ENCODE results near the gene TEAD1. TPM values are rescaled to one million over a fixed set of nuclear protein-coding genes. Genes with fewer than 3 reads are reported as not detected.

The TEAD1 gene
- total RNA-seq, 1 donor from 2014 or later, result 154 TPM

- Mint-ChIP-seq H3K36me3 (ENCODE audit: unreplicated experiment) (peaks cover 3% of the 10 kb centered on the region), H3K27me3 (ENCODE audit: unreplicated experiment) (no peaks in the 10 kb centered on the region), H3K4me1 (ENCODE audit: unreplicated experiment) (peaks cover 38% of the 10 kb centered on the region), H3K27ac (ENCODE audit: unreplicated experiment) (peak overlapping the region; percentile 9), H3K4me3 (ENCODE audit: unreplicated experiment) (no peak overlapping the region), H3K9me3 (ENCODE audit: unreplicated experiment) (no peaks in the 10 kb centered on the region)
- DNase-seq (ENCODE audit: extremely low spot score, unreplicated experiment), result no peak
- no peak for TF ChIP-seq CTCF (IDR thresholded peaks at IDR 0.05)
Observed at GRCh38 chr11:12754582-12755234, 80.5 kb downstream of the TEAD1 start.

GRCh38 chr11:12755510-12756453 is 81.6 kb downstream of the TEAD1 start:
- DNase-seq (ENCODE audit: extremely low spot score, unreplicated experiment), result no peak
- Mint-ChIP-seq H3K9me3 (ENCODE audit: unreplicated experiment) (no peaks in the 10 kb centered on the region), H3K36me3 (ENCODE audit: unreplicated experiment) (peaks cover 3% of the 10 kb centered on the region), H3K27ac (ENCODE audit: unreplicated experiment) (no peak overlapping the region), H3K4me3 (ENCODE audit: unreplicated experiment) (no peak overlapping the region), H3K4me1 (ENCODE audit: unreplicated experiment) (peaks cover 40% of the 10 kb centered on the region), H3K27me3 (ENCODE audit: unreplicated experiment) (no peaks in the 10 kb centered on the region)
- TF ChIP-seq CTCF (IDR thresholded peaks at IDR 0.05), result no peak

DNA sequence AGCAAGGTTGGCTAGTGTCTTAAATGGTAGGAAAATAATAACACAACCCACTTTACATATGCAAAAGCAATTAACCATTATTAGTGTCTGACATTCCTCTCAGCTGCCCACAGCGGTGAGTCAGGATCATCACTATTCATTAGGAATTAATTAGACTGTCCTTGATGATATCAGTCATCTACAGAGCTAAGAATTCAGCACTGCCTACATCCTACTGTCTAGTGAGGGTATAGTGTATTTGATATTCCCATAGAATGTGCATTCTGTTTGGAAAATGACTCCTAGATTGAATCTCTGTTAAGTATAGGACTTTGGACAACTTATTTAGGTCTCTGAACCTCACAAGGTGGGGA is 82.2 kb downstream of the TEAD1 start:
- Mint-ChIP-seq H3K9me3 (ENCODE audit: unreplicated experiment) (no peaks in the 10 kb centered on the region), H3K27me3 (ENCODE audit: unreplicated experiment) (no peaks in the 10 kb centered on the region), H3K27ac (ENCODE audit: unreplicated experiment) (no peak overlapping the region), H3K4me1 (ENCODE audit: unreplicated experiment) (peaks cover 47% of the 10 kb centered on the region), H3K4me3 (ENCODE audit: unreplicated experiment) (no peak overlapping the region), H3K36me3 (ENCODE audit: unreplicated experiment) (peaks cover 3% of the 10 kb centered on the region)
- no peak for DNase-seq (ENCODE audit: extremely low spot score, unreplicated experiment)
- TF ChIP-seq CTCF (IDR thresholded peaks at IDR 0.05), result no peak

DNA sequence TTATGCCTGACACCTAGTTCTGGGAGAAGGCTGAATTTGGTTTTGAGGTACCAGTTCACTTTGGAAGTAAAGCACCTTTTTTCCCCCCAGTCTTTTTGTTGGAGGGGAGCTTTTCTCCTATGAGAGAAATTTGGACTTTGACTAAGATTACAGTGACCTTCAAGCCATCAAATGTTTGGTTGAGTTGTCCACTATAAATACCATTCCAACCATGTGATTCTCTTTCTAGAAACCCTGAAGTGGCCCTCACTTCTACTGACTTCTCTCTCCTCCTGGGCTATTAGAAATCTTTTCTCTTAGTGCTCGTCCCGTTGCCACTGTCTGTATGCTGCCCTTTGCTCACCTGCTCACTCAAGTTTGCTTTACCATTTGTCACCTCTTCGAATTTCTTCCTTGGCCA is 82.6 kb downstream of the TEAD1 start:
- peaks cover 3% of the 10 kb centered on the region for H3K36me3 Mint-ChIP-seq (ENCODE audit: unreplicated experiment)
- peaks cover 46% of the 10 kb centered on the region for H3K4me1 Mint-ChIP-seq (ENCODE audit: unreplicated experiment)
- H3K27me3 Mint-ChIP-seq (ENCODE audit: unreplicated experiment), result no peaks in the 10 kb centered on the region

More for the DNA sequence above, 82.6 kb downstream of the TEAD1 start:
- no peak overlapping the region for H3K4me3 Mint-ChIP-seq (ENCODE audit: unreplicated experiment)
- no peak for DNase-seq (ENCODE audit: extremely low spot score, unreplicated experiment)
- no peaks in the 10 kb centered on the region for H3K9me3 Mint-ChIP-seq (ENCODE audit: unreplicated experiment)
- TF ChIP-seq CTCF (IDR thresholded peaks at IDR 0.05), result no peak
- no peak overlapping the region for H3K27ac Mint-ChIP-seq (ENCODE audit: unreplicated experiment)
